Trophoblast cell (in vitro differentiated cells and primary cell): ENCODE data around the gene CXorf58.
A peak's percentile ranks its signal among the peaks of the same experiment; 100 is the strongest.

Experiments used
- DNase-seq, 2 donors: peaks; one replicate each; pipeline ENCODE4 v3.0.0-alpha.2; 2016
- H2AFZ ChIP-seq: 2 replicates; pipeline ENCODE4 v1.6.1; 2013; ENCODE audit warnings: low read length, moderate library complexity, mild to moderate bottlenecking; ENCODE audit not compliant: insufficient read depth, poor library complexity
- H2AK5ac ChIP-seq: 2 replicates; pipeline ENCODE4 v1.6.1; 2013; ENCODE audit warnings: mild to moderate bottlenecking, low read length
- H2BK120ac ChIP-seq: 2 replicates; pipeline ENCODE4 v1.6.1; 2013; ENCODE audit warnings: low read length, mild to moderate bottlenecking, moderate library complexity; ENCODE audit not compliant: insufficient read depth, poor library complexity
- H2BK12ac ChIP-seq: 2 replicates; pipeline ENCODE4 v1.6.1; 2013; ENCODE audit warnings: mild to moderate bottlenecking, low read length, moderate library complexity
- H2BK5ac ChIP-seq: 2 replicates; pipeline ENCODE4 v1.6.1; 2013; ENCODE audit warnings: low read length, low read depth, moderate library complexity, mild to moderate bottlenecking; ENCODE audit not compliant: poor library complexity
- H3K14ac ChIP-seq: 2 replicates; pipeline ENCODE4 v1.6.1; 2013; ENCODE audit warnings: mild to moderate bottlenecking, low read length
- H3K18ac ChIP-seq: 2 replicates; pipeline ENCODE4 v1.6.1; 2013; ENCODE audit warnings: mild to moderate bottlenecking, low read length
- H3K23ac ChIP-seq: 2 replicates; pipeline ENCODE4 v1.6.1; 2013; ENCODE audit warnings: low read length
- H3K27ac ChIP-seq: 2 replicates; pipeline ENCODE4 v1.5.1; 2013; ENCODE audit warnings: low read depth, mild to moderate bottlenecking, inconsistent platforms, low read length, moderate library complexity
- H3K27me3 ChIP-seq: 2 replicates; pipeline ENCODE4 v1.6.1; 2013; ENCODE audit warnings: inconsistent platforms, mild to moderate bottlenecking, low read length, moderate library complexity; ENCODE audit not compliant: insufficient read depth
- H3K36me3 ChIP-seq, 2 experiments: 1 replicate in 1 of 2; 2 replicates in 1 of 2; pipeline ENCODE4 v1.6.1; 2013; ENCODE audit warnings: low read length in 2 of 2, mild to moderate bottlenecking in 2 of 2, moderate library complexity in 1 of 2; ENCODE audit not compliant: insufficient read depth in 2 of 2, control insufficient read depth in 1 of 2
- H3K4ac ChIP-seq: 2 replicates; pipeline ENCODE4 v1.6.1; 2013; ENCODE audit warnings: low read depth, mild to moderate bottlenecking, low read length, moderate library complexity
- H3K4me1 ChIP-seq, 2 experiments: 1 replicate in 1 of 2; 2 replicates in 1 of 2; pipeline ENCODE4 v1.6.1; 2013; ENCODE audit warnings: low read length in 2 of 2, mild to moderate bottlenecking in 2 of 2, moderate library complexity in 1 of 2; ENCODE audit not compliant: insufficient read depth in 2 of 2, control insufficient read depth in 1 of 2
- H3K4me2 ChIP-seq: 2 replicates; pipeline ENCODE4 v1.6.1; 2013; ENCODE audit warnings: inconsistent platforms, mild to moderate bottlenecking, low read length, moderate library complexity
- H3K4me3 ChIP-seq: 2 replicates; pipeline ENCODE4 v1.5.1; 2013; ENCODE audit warnings: mild to moderate bottlenecking, low read depth, low read length, inconsistent platforms
- H3K79me1 ChIP-seq: one replicate; pipeline ENCODE4 v1.6.1; 2013; ENCODE audit warnings: low read length
- H3K79me2 ChIP-seq: 2 replicates; pipeline ENCODE4 v1.6.1; 2013; ENCODE audit warnings: low read length, mild to moderate bottlenecking; ENCODE audit not compliant: control insufficient read depth, insufficient read depth, poor library complexity
- H3K9ac ChIP-seq: 2 replicates; pipeline ENCODE4 v1.6.1; 2013; ENCODE audit warnings: mild to moderate bottlenecking, low read length
- H3K9me3 ChIP-seq: 2 replicates; pipeline ENCODE4 v1.6.1; 2013; ENCODE audit warnings: low read depth, mild to moderate bottlenecking, control low read depth, inconsistent platforms, low read length; ENCODE audit not compliant: insufficient read depth
- H4K12ac ChIP-seq: 2 replicates; pipeline ENCODE4 v1.6.1; 2013; ENCODE audit warnings: low read depth, mild to moderate bottlenecking, low read length, moderate library complexity
- H4K8ac ChIP-seq: 2 replicates; pipeline ENCODE4 v1.6.1; 2013; ENCODE audit warnings: low read depth, mild to moderate bottlenecking, low read length, moderate library complexity
- H4K91ac ChIP-seq: one replicate; pipeline ENCODE4 v1.6.1; 2013; ENCODE audit warnings: low read depth, mild to moderate bottlenecking, low read length, moderate library complexity
- WGBS: extraction: QIAGEN DNeasy Blood & Tissue Kit; methylation state at CpG from one replicate; pipeline ENCODE4 v1.1.7; 2013; ENCODE audit warnings: missing lambda C conversion rate; ENCODE audit not compliant: insufficient read length, insufficient coverage; ENCODE audit errors: extremely low coverage; 5-methylcytosine and 5-hydroxymethylcytosine counted together

Gene CXorf58

DNA sequence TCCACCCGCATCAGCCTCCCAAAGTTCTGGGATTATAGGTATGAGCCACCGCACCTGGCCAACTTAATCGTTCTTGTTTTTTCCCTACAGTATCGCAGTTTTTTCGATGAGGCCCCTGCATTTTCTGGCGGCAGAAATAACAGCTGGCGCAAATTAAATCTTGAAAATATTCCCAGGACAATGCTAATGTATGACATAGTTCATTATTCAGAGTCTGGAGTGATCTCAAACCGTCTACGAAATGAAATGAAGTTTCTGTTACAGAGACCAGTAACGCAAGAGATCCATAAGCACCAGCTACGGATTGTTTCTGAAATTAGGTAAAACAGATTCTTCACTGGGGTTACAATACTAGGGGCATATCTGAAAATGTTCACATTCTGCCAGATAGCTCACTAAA, 27.3 kb downstream of the CXorf58 start:
- Histone ChIP-seq H2BK12ac (no peak overlapping the region), H2AK5ac (no peak overlapping the region), H4K8ac (no peak overlapping the region), H3K79me1 (no peaks in the 10 kb centered on the region), H3K79me2 (no peaks in the 10 kb centered on the region), H4K91ac (no peak overlapping the region), H2BK120ac (no peak overlapping the region), H3K27ac (no peak overlapping the region), H3K4ac (no peak overlapping the region), H3K4me1 (no peaks in the 10 kb centered on the region), H3K23ac (no peak overlapping the region), H2AFZ (no peak overlapping the region), H3K4me3 (no peak overlapping the region), H3K36me3 (no peaks in the 10 kb centered on the region), H3K9me3 (no peaks in the 10 kb centered on the region), H3K18ac (no peak overlapping the region), H3K4me2 (no peak overlapping the region), H3K14ac (no peak overlapping the region), H2BK5ac (no peak overlapping the region), H4K12ac (no peak overlapping the region), H3K27me3 (no peaks in the 10 kb centered on the region), H3K9ac (no peak overlapping the region)
- WGBS = no CpG with 5 or more reads among the region's 11 CpGs
- peak; percentile 30 to 43 for DNase-seq

DNA sequence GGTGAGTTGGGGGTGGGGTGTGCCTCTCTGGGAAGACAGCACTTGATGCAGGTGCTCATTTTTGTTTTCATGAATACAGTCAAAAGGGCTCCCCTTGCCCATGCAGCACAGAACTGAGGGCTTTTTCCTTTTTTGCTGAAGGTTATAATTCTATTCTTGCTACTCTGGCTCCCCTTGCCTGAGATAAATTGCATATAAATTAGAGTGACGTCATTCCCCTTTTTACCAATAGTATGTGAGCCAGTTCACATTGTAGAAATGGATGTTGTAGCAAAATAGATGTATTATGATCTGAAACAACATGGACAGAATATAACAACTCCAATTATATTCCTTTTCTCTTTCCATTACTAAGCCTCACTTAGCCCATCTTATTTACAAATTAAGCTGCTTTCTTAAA, 28.4 kb downstream of the CXorf58 start:
- Histone ChIP-seq H2BK5ac (no peak overlapping the region), H3K4me3 (no peak overlapping the region), H3K9ac (no peak overlapping the region), H3K4ac (no peak overlapping the region), H2AFZ (no peak overlapping the region), H3K23ac (no peak overlapping the region), H3K36me3 (no peaks in the 10 kb centered on the region), H3K79me2 (no peaks in the 10 kb centered on the region), H3K4me2 (no peak overlapping the region), H4K12ac (no peak overlapping the region), H3K79me1 (no peaks in the 10 kb centered on the region), H3K4me1 (no peaks in the 10 kb centered on the region), H4K8ac (no peak overlapping the region), H2BK12ac (no peak overlapping the region), H4K91ac (no peak overlapping the region), H3K9me3 (no peaks in the 10 kb centered on the region), H3K27ac (no peak overlapping the region), H3K18ac (no peak overlapping the region), H3K27me3 (no peaks in the 10 kb centered on the region), H3K14ac (no peak overlapping the region), H2AK5ac (no peak overlapping the region), H2BK120ac (no peak overlapping the region)
- DNase-seq = no peak
- WGBS = no CpG with 5 or more reads among the region's 1 CpG

DNA sequence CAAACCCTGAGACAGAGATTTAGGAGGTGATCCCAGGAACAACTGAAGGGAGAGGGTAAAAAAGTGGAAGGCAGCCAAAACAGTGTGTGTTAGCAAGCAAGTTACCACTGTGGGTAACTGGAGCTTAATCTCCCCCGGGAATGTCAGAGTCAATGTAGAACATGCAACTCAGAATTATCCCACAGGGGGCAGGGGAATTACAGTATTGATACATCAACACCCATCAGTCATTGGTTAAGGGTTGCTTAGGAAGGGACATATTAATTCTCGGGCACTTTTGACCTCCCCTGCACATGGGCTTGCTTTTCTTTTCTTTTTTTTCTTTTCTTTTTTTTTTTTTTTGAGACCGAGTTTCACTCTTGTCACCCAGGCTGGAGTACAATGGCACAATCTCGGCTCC, 29.3 kb downstream of the CXorf58 start:
- Histone ChIP-seq H2AK5ac (no peak overlapping the region), H3K4ac (no peak overlapping the region), H3K27me3 (no peaks in the 10 kb centered on the region), H4K8ac (no peak overlapping the region), H2BK120ac (no peak overlapping the region), H3K27ac (no peak overlapping the region), H3K23ac (no peak overlapping the region), H3K9me3 (no peaks in the 10 kb centered on the region), H3K36me3 (no peaks in the 10 kb centered on the region), H3K4me2 (no peak overlapping the region), H3K79me1 (no peaks in the 10 kb centered on the region), H3K18ac (no peak overlapping the region), H3K4me1 (no peaks in the 10 kb centered on the region), H3K4me3 (no peak overlapping the region), H2BK5ac (no peak overlapping the region), H2AFZ (no peak overlapping the region), H3K79me2 (no peaks in the 10 kb centered on the region), H3K9ac (no peak overlapping the region), H2BK12ac (no peak overlapping the region), H3K14ac (no peak overlapping the region), H4K91ac (no peak overlapping the region), H4K12ac (no peak overlapping the region)
- WGBS = no CpG with 5 or more reads among the region's 4 CpGs
- DNase-seq = no peak

DNA sequence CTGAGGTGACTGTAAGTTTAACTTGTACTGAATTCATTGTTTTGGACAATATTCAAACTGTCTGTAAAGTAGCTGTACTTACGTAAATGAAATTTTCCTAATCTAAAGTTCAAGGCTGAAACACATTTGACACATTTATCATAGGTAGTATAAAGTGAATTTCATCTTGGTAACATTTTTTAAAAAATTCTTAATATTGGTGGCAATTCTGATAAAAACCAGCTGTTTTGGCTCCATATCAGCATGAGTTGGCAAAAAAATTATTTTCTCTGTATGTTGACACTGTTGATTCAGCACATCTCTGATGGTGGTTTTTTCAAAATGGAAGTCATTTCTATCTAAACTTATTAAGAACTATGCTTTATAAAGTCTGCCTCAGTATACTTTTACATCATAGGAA, 30.9 kb downstream of the CXorf58 start:
- no peak overlapping the region for H3K4ac ChIP-seq
- H2BK120ac ChIP-seq = no peak overlapping the region
- H3K27me3 ChIP-seq = no peaks in the 10 kb centered on the region
- no peak overlapping the region for H3K4me3 ChIP-seq
- no peak overlapping the region for H2BK12ac ChIP-seq
- H2AFZ ChIP-seq = no peak overlapping the region
- no peak overlapping the region for H3K18ac ChIP-seq
- no peak for DNase-seq
- H4K91ac ChIP-seq = no peak overlapping the region
- H4K8ac ChIP-seq = no peak overlapping the region
- H3K4me1 ChIP-seq = no peaks in the 10 kb centered on the region
- no peak overlapping the region for H3K9ac ChIP-seq
- H2BK5ac ChIP-seq = no peak overlapping the region
- no peaks in the 10 kb centered on the region for H3K79me2 ChIP-seq
- no CpG with 5 or more reads among the region's 1 CpG for WGBS
- H3K23ac ChIP-seq = no peak overlapping the region
- H2AK5ac ChIP-seq = no peak overlapping the region
- no peaks in the 10 kb centered on the region for H3K9me3 ChIP-seq
- H4K12ac ChIP-seq = no peak overlapping the region
- no peak overlapping the region for H3K27ac ChIP-seq
- H3K14ac ChIP-seq = no peak overlapping the region
- H3K79me1 ChIP-seq = no peaks in the 10 kb centered on the region
- no peak overlapping the region for H3K4me2 ChIP-seq
- H3K36me3 ChIP-seq = no peaks in the 10 kb centered on the region
